ENCODE data around the gene CDC45. TPM values are rescaled to one million over a fixed set of nuclear protein-coding genes. Genes with fewer than 3 reads are reported as not detected.

CDC45 gene
- total and polyA plus RNA-seq, 12 donors: 0.87 to 7.7 (median 1.4) TPM; not detected in 1

- Histone ChIP-seq H3K9me3 (replicated peaks in 1 of 3) (no peaks in the 10 kb centered on the region), H3K27me3 (no peaks in the 10 kb centered on the region), H3K4me1 (replicated peaks in 1 of 2) (no peaks in the 10 kb centered on the region), H3K4me3 (no peak overlapping the region), H3K36me3 (replicated peaks in 1 of 2) (no peaks in the 10 kb centered on the region), H3K27ac (no peak overlapping the region)
- no peak for TF ChIP-seq POLR2A (IDR thresholded peaks at IDR 0.05)
- TF ChIP-seq CTCF (IDR thresholded peaks at IDR 0.05): no peak
- intact Hi-C loops (cut with DNase I): loop anchor here in 1 of 2 donors (5.0 kb wide), 1 partner anchor 208 kb away; no protein-coding TSS in a partner anchor
- no peak for DNase-seq
- 92 to 98% (median 97%) methylated on average over 3 of the region's 3 CpGs for WGBS, 4 donors
Measured at GRCh38 chr22:19498866-19499190, 19.1 kb downstream of the CDC45 start.

GRCh38 chr22:19499236-19499879 lies 19.6 kb downstream of the CDC45 start:
- Histone ChIP-seq H3K9me3 (replicated peaks in 1 of 3) (no peaks in the 10 kb centered on the region), H3K4me3 (no peak overlapping the region), H3K27ac (no peak overlapping the region), H3K4me1 (replicated peaks in 1 of 2) (no peaks in the 10 kb centered on the region), H3K27me3 (no peaks in the 10 kb centered on the region), H3K36me3 (replicated peaks in 1 of 2) (no peaks in the 10 kb centered on the region)
- intact Hi-C loops (cut with DNase I): loop anchor here in 1 of 2 donors (5.0 kb wide), 1 partner anchor 208 kb away; no protein-coding TSS in a partner anchor
- no peak for TF ChIP-seq CTCF (IDR thresholded peaks at IDR 0.05)
- no peak for TF ChIP-seq POLR2A (IDR thresholded peaks at IDR 0.05)
- WGBS, 4 donors: 87 to 100% (median 96%) methylated on average over 2 to 7 of the region's 7 CpGs; no CpG with 5 or more reads in 1 of the 4 donors
- no peak for DNase-seq

- TF ChIP-seq POLR2A (IDR thresholded peaks at IDR 0.05) (no peak), CTCF (IDR thresholded peaks at IDR 0.05) (no peak)
- Histone ChIP-seq H3K4me1 (replicated peaks in 1 of 2) (no peaks in the 10 kb centered on the region), H3K4me3 (no peak overlapping the region), H3K27ac (no peak overlapping the region), H3K27me3 (no peaks in the 10 kb centered on the region), H3K9me3 (replicated peaks in 1 of 3) (no peaks in the 10 kb centered on the region), H3K36me3 (replicated peaks in 1 of 2) (no peaks in the 10 kb centered on the region)
- 89 to 100% (median 97%) methylated on average over 1 to 4 of the region's 4 CpGs for WGBS, 4 donors
- no peak for DNase-seq
- intact Hi-C loops (cut with DNase I): loop anchor here in 1 of 2 donors (5.0 kb wide), 1 partner anchor 207 kb away; no protein-coding TSS in a partner anchor
Measured at GRCh38 chr22:19499880-19500242, 20.1 kb downstream of the CDC45 start.

- H3K27ac ChIP-seq: no peak overlapping the region
- intact Hi-C loops (cut with DNase I): no loop called here
- TF ChIP-seq POLR2A (IDR thresholded peaks at IDR 0.05) (no peak), CTCF (IDR thresholded peaks at IDR 0.05) (no peak)
- H3K4me1 ChIP-seq (replicated peaks in 1 of 2): no peaks in the 10 kb centered on the region
- no peaks in the 10 kb centered on the region for H3K27me3 ChIP-seq
- DNase-seq: no peak
- no peaks in the 10 kb centered on the region for H3K9me3 ChIP-seq (replicated peaks in 1 of 3)
- 88 to 91% (median 89%) methylated on average over 3 of the region's 3 CpGs for WGBS, 4 donors
- no peaks in the 10 kb centered on the region for H3K36me3 ChIP-seq (replicated peaks in 1 of 2)
- no peak overlapping the region for H3K4me3 ChIP-seq
Measured at GRCh38 chr22:19501897-19502447, 22.3 kb downstream of the CDC45 start.

Measured in adrenal gland (tissue), 12 donors.